Measurements from ENCODE around the gene PALM.

DNA sequence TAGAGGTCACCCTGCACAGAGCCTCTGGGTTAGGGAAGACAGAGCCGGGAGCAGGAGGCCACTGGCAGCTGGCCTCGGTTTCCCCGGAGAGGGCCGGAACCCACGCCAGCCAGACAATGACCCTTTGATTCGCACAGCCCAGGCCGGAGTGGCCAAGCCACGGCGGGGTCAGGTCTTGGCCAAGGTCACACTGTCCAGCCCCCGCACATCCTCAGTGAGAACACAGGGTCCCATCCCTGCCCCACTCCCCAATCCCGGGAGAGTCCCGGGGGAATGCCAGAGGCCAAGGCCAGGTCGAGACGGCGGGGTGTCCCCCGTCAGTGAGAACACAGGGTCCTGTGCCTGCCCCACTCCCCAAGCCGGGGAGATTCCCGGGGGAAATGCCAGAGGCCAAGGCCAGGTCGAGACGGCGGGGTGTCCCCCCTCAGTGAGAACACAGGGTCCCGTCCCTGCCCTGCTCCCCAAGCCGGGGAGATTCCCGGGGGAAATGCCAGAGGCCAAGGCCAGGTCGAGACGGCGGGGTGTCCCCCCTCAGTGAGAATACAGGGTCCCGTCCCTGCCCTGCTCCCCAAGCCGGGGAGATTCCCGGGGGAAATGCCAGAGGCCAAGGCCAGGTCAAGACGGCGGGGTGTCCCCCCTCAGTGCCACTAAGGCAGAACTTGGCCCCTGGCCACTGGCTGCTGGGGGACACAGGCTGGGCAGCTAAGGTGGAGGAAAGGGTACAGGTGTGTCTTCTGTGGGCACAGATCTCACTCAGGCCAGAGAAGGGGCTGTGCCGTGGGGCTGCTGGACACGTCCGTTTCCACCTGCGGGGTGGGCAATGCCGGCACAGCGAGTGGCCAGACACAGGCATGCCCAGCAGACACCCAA, 34.2 kb upstream of the PALM start:
- TF ChIP-seq, protein P1, sequence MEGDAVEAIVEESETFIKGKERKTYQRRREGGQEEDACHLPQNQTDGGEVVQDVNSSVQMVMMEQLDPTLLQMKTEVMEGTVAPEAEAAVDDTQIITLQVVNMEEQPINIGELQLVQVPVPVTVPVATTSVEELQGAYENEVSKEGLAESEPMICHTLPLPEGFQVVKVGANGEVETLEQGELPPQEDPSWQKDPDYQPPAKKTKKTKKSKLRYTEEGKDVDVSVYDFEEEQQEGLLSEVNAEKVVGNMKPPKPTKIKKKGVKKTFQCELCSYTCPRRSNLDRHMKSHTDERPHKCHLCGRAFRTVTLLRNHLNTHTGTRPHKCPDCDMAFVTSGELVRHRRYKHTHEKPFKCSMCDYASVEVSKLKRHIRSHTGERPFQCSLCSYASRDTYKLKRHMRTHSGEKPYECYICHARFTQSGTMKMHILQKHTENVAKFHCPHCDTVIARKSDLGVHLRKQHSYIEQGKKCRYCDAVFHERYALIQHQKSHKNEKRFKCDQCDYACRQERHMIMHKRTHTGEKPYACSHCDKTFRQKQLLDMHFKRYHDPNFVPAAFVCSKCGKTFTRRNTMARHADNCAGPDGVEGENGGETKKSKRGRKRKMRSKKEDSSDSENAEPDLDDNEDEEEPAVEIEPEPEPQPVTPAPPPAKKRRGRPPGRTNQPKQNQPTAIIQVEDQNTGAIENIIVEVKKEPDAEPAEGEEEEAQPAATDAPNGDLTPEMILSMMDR (conservative IDR thresholded peaks at IDR 0.05 in 1 of 2, IDR thresholded peaks at IDR 0.05 in 1 of 2; ENCODE audit: extremely low read depth in 1 of 2, insufficient read depth in 1 of 2, low read depth in 1 of 2, low read length in 2 of 2) = no peak
- no peak for TF ChIP-seq EZH2 (IDR thresholded peaks at IDR 0.05; ENCODE audit: borderline replicate concordance, low read length)
